Astrocyte (in vitro differentiated cells and primary cell): ENCODE data around the gene TGFB1. TPM values are rescaled to one million over a fixed set of nuclear protein-coding genes. Genes with fewer than 3 reads are reported as not detected.

Source experiments
- DNase-seq: peaks from one replicate; pipeline ENCODE4 v3.0.0-alpha.2; 2010; ENCODE audit warnings: low read depth
- FAIRE-seq: peaks from 2 replicates; lab custom pipeline; 2011; peaks lifted over from hg19 to GRCh38; lab: Jason Lieb, UNC
- H2AFZ ChIP-seq: 2 replicates; pipeline ENCODE4 v1.6.0; 2012; ENCODE audit warnings: low read depth, low read length, inconsistent platforms
- H3K27ac ChIP-seq: 2 replicates; pipeline ENCODE4 v1.5.1; 2011; ENCODE audit warnings: low read depth, low read length, inconsistent platforms
- H3K27me3 ChIP-seq: 2 replicates; pipeline ENCODE4 v1.6.0; 2011; ENCODE audit warnings: low read length, inconsistent platforms; ENCODE audit not compliant: insufficient read depth
- H3K36me3 ChIP-seq: 2 replicates; pipeline ENCODE4 v1.5.1; 2011; ENCODE audit warnings: low read length, inconsistent platforms; ENCODE audit not compliant: insufficient read depth
- H3K4me1 ChIP-seq: 2 replicates; pipeline ENCODE4 v1.5.1; 2011; ENCODE audit warnings: low read length, inconsistent platforms; ENCODE audit not compliant: insufficient read depth
- H3K4me2 ChIP-seq: 2 replicates; pipeline ENCODE4 v1.6.0; 2012; ENCODE audit warnings: low read length, inconsistent platforms
- H3K4me3 ChIP-seq: 2 replicates; pipeline ENCODE4 v1.5.1; 2011; ENCODE audit warnings: low read depth, mild to moderate bottlenecking, low read length, inconsistent platforms; ENCODE audit not compliant: insufficient read depth
- H3K79me2 ChIP-seq: 2 replicates; pipeline ENCODE4 v1.6.0; 2012; ENCODE audit warnings: mild to moderate bottlenecking, low read length, inconsistent platforms; ENCODE audit not compliant: insufficient read depth
- H3K9ac ChIP-seq: 2 replicates; pipeline ENCODE4 v1.6.0; 2012; ENCODE audit warnings: mild to moderate bottlenecking, low read length, inconsistent platforms
- H3K9me3 ChIP-seq: 2 replicates; pipeline ENCODE4 v1.5.1; 2012; ENCODE audit warnings: low read depth, mild to moderate bottlenecking, low read length, inconsistent platforms; ENCODE audit not compliant: insufficient read depth
- H4K20me1 ChIP-seq: 2 replicates; pipeline ENCODE4 v1.6.0; 2012; ENCODE audit warnings: low read length, inconsistent platforms; ENCODE audit not compliant: insufficient read depth
- H3K27ac Mint-ChIP-seq: one replicate; pipeline ENCODE4 v1.8.0; 2021; ENCODE audit warnings: mild to moderate bottlenecking, mixed read lengths; ENCODE audit not compliant: unreplicated experiment
- H3K27me3 Mint-ChIP-seq: one replicate; pipeline ENCODE4 v1.8.0; 2021; ENCODE audit warnings: low read depth, mixed read lengths; ENCODE audit not compliant: unreplicated experiment
- H3K36me3 Mint-ChIP-seq: one replicate; pipeline ENCODE4 v1.8.0; 2021; ENCODE audit warnings: low read depth, mixed read lengths; ENCODE audit not compliant: unreplicated experiment
- H3K4me1 Mint-ChIP-seq: one replicate; pipeline ENCODE4 v1.8.0; 2021; ENCODE audit warnings: low read depth, mixed read lengths; ENCODE audit not compliant: unreplicated experiment
- H3K4me3 Mint-ChIP-seq: one replicate; pipeline ENCODE4 v1.8.0; 2021; ENCODE audit warnings: mild to moderate bottlenecking, moderate library complexity, mixed read lengths; ENCODE audit not compliant: unreplicated experiment
- H3K9me3 Mint-ChIP-seq: one replicate; pipeline ENCODE4 v1.8.0; 2021; ENCODE audit warnings: mild to moderate bottlenecking, mixed read lengths; ENCODE audit not compliant: unreplicated experiment
- EZH2 ChIP-seq: IDR thresholded peaks from 2 replicates; pipeline ENCODE4 v1.6.1; 2012; ENCODE audit warnings: mild to moderate bottlenecking, low read length, inconsistent platforms; ENCODE audit not compliant: insufficient read depth
- total RNA-seq: library from RNA; stranded (reverse); gene quantifications from 2 replicates; pipeline ENCODE4 v1.2.1, GENCODE V29; 2021
- TF ChIP-seq, protein P1 (sequence below): IDR thresholded peaks from 2 replicates; pipeline ENCODE4 v1.5.1; 2011; ENCODE audit warnings: low read depth, mild to moderate bottlenecking, inconsistent platforms, low read length, moderate library complexity; ENCODE audit not compliant: insufficient read depth

TGFB1 gene
- total RNA-seq, 1 donor from 2014 or later: 155 TPM

DNA sequence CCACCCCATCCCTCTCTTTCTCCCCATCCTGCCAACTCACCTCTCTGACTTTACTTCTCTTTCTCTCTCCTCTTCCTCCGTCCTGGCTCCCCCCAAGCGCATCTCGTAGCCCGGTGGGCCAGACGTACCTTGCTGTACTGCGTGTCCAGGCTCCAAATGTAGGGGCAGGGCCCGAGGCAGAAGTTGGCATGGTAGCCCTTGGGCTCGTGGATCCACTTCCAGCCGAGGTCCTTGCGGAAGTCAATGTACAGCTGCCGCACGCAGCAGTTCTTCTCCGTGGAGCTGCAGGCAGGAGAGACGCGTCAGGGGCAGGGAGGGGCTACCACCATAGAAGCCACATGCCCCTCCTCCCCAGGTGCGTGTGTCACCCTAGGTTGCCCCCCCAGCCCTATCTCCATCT, 21.7 kb downstream of the TGFB1 start:
- H3K27me3 ChIP-seq: no peaks in the 10 kb centered on the region

DNA sequence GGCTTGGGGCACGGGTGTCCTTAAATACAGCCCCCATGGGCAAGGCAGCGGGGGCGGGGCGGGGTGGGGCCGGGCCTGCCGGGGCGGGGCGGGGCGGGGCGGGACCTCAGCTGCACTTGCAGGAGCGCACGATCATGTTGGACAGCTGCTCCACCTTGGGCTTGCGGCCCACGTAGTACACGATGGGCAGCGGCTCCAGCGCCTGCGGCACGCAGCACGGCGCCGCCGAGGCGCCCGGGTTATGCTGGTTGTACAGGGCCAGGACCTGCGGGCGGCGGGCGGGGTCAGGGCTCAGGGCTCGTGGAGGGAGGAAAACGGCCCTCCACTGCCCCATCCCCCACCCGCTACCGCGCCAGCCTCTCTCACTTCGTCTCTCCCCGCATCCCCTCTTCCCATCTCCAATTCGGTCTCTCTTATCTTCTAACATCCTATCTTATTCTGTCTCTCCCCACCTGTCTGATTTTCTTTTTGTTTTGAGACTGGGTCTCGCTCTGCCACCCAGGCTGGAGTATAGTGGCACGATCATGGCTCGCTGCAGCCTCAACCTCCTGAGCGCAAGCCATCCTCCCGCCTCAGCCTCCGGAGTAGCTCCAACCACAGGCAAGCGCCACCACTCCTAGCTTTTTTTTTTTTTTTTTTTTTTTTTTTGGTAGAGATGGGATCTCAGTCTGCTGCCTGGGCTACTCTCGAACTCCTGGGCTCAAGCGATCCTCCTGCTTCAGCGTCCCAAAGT, 22.6 kb downstream of the TGFB1 start:
- DNase-seq (no peak), FAIRE-seq (no peak)
- H3K4me3 ChIP-seq: no peak overlapping the region
- no peak overlapping the region for H3K4me2 ChIP-seq
- H3K27me3 Mint-ChIP-seq: no peaks in the 10 kb centered on the region
- peaks cover 20% of the 10 kb centered on the region for H3K36me3 ChIP-seq
- H3K36me3 Mint-ChIP-seq: peaks cover 26% of the 10 kb centered on the region
- H3K27ac ChIP-seq: no peak overlapping the region
- H3K4me1 Mint-ChIP-seq: peaks cover 20% of the 10 kb centered on the region
- no peaks in the 10 kb centered on the region for H3K9me3 ChIP-seq
- H3K4me3 Mint-ChIP-seq: no peak overlapping the region
- no peaks in the 10 kb centered on the region for H3K9me3 Mint-ChIP-seq
- peaks cover 29% of the 10 kb centered on the region for H3K4me1 ChIP-seq
- peaks cover 32% of the 10 kb centered on the region for H4K20me1 ChIP-seq
- H3K27ac Mint-ChIP-seq: no peak overlapping the region
- H3K27me3 ChIP-seq: no peaks in the 10 kb centered on the region
- H3K9ac ChIP-seq: no peak overlapping the region
- peaks cover 14% of the 10 kb centered on the region for H3K79me2 ChIP-seq
- no peak for TF ChIP-seq EZH2
- TF ChIP-seq, protein P1, sequence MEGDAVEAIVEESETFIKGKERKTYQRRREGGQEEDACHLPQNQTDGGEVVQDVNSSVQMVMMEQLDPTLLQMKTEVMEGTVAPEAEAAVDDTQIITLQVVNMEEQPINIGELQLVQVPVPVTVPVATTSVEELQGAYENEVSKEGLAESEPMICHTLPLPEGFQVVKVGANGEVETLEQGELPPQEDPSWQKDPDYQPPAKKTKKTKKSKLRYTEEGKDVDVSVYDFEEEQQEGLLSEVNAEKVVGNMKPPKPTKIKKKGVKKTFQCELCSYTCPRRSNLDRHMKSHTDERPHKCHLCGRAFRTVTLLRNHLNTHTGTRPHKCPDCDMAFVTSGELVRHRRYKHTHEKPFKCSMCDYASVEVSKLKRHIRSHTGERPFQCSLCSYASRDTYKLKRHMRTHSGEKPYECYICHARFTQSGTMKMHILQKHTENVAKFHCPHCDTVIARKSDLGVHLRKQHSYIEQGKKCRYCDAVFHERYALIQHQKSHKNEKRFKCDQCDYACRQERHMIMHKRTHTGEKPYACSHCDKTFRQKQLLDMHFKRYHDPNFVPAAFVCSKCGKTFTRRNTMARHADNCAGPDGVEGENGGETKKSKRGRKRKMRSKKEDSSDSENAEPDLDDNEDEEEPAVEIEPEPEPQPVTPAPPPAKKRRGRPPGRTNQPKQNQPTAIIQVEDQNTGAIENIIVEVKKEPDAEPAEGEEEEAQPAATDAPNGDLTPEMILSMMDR: no peak
- H2AFZ ChIP-seq: no peak overlapping the region

More for the DNA sequence above, 21.7 kb downstream of the TGFB1 start:
- no peak overlapping the region for H3K9ac ChIP-seq
- no peak overlapping the region for H3K27ac ChIP-seq
- Mint-ChIP-seq H3K4me3 (no peak overlapping the region), H3K4me1 (peaks cover 13% of the 10 kb centered on the region), H3K9me3 (no peaks in the 10 kb centered on the region), H3K36me3 (peaks cover 26% of the 10 kb centered on the region), H3K27ac (no peak overlapping the region), H3K27me3 (no peaks in the 10 kb centered on the region)
- H3K36me3 ChIP-seq: peaks cover 22% of the 10 kb centered on the region
- FAIRE-seq: no peak
- H3K4me3 ChIP-seq: no peak overlapping the region
- no peak overlapping the region for H3K4me2 ChIP-seq
- H2AFZ ChIP-seq: no peak overlapping the region
- H3K9me3 ChIP-seq: no peaks in the 10 kb centered on the region
- peaks cover 13% of the 10 kb centered on the region for H3K79me2 ChIP-seq
- H4K20me1 ChIP-seq: peaks cover 39% of the 10 kb centered on the region
- DNase-seq: no peak
- no peak for TF ChIP-seq EZH2
- TF ChIP-seq, protein P1: no peak
- peaks cover 20% of the 10 kb centered on the region for H3K4me1 ChIP-seq

GRCh38 chr19:41330481-41330880, 23.2 kb downstream of the TGFB1 start:
- TF ChIP-seq EZH2: no peak
- TF ChIP-seq, protein P1: no peak
- Histone ChIP-seq H3K9ac (no peak overlapping the region), H3K4me2 (no peak overlapping the region), H3K27me3 (no peaks in the 10 kb centered on the region), H3K9me3 (no peaks in the 10 kb centered on the region), H2AFZ (no peak overlapping the region), H4K20me1 (peaks cover 30% of the 10 kb centered on the region), H3K36me3 (peaks cover 20% of the 10 kb centered on the region), H3K79me2 (peaks cover 13% of the 10 kb centered on the region), H3K27ac (no peak overlapping the region), H3K4me3 (no peak overlapping the region), H3K4me1 (peaks cover 35% of the 10 kb centered on the region)
- Mint-ChIP-seq H3K36me3 (peaks cover 26% of the 10 kb centered on the region), H3K27ac (no peak overlapping the region), H3K9me3 (no peaks in the 10 kb centered on the region), H3K4me1 (peaks cover 22% of the 10 kb centered on the region), H3K27me3 (no peaks in the 10 kb centered on the region), H3K4me3 (no peak overlapping the region)
- FAIRE-seq (no peak), DNase-seq (no peak)
